MM.1S (cell line): ENCODE measurements around the gene SERHL2.
"Not testable (repeated sequence)": the region's sequence is repeated elsewhere in the genome, so short reads cannot be mapped to it uniquely, and the experiment has no call there.

Experiments
- EZH2 ChIP-seq: fragments of 300-600 bp; sonication (generic); optimal IDR thresholded peaks from 2 replicates; pipeline ENCODE3; 2017; ENCODE audit warnings: low read depth, mild to moderate bottlenecking, antibody characterized with exemption, low read length, mixed read lengths
- EZH2phosphoT487 ChIP-seq: fragments of 300-600 bp; sonication (generic); IDR thresholded peaks from 2 replicates; pipeline ENCODE4 v1.6.1; 2018; ENCODE audit warnings: antibody characterized with exemption, low read length
- TF ChIP-seq, protein P1 (sequence below): fragments of 300-600 bp; sonication (generic); IDR thresholded peaks from 2 replicates; pipeline ENCODE4 v1.5.1; 2016; ENCODE audit warnings: antibody characterized with exemption, low read length, mixed read lengths

DNA sequence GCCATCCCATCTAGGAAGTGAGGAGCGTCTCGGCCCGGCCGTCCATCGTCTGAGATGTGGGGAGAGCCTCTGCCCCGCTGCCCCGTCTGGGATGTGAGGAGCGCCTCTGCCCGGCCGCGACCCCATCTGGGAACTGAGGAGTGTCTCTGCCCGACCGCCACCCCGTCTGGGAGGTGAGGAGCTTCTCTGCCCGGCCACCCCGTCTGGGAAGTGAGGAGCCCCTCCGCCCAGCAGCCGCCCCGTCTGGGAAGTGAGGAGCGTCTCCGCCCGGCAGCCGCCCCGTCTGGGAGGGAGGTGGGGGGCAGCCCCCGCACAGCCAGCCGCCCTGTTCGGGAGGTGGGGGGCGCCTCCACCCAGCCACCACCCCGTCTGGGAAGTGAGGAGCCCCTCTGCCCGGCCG lies 53.9 kb downstream of the SERHL2 start:
- TF ChIP-seq, protein P1, sequence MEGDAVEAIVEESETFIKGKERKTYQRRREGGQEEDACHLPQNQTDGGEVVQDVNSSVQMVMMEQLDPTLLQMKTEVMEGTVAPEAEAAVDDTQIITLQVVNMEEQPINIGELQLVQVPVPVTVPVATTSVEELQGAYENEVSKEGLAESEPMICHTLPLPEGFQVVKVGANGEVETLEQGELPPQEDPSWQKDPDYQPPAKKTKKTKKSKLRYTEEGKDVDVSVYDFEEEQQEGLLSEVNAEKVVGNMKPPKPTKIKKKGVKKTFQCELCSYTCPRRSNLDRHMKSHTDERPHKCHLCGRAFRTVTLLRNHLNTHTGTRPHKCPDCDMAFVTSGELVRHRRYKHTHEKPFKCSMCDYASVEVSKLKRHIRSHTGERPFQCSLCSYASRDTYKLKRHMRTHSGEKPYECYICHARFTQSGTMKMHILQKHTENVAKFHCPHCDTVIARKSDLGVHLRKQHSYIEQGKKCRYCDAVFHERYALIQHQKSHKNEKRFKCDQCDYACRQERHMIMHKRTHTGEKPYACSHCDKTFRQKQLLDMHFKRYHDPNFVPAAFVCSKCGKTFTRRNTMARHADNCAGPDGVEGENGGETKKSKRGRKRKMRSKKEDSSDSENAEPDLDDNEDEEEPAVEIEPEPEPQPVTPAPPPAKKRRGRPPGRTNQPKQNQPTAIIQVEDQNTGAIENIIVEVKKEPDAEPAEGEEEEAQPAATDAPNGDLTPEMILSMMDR = not testable (repeated sequence)
- not testable (repeated sequence) for TF ChIP-seq EZH2phosphoT487, EZH2
